ENCODE results near the gene CHN1. TPM values are rescaled to one million over a fixed set of nuclear protein-coding genes. Genes with fewer than 3 reads are reported as not detected.

Gene CHN1
- polyA plus RNA-seq, 1 donor: 8.2 TPM

DNA sequence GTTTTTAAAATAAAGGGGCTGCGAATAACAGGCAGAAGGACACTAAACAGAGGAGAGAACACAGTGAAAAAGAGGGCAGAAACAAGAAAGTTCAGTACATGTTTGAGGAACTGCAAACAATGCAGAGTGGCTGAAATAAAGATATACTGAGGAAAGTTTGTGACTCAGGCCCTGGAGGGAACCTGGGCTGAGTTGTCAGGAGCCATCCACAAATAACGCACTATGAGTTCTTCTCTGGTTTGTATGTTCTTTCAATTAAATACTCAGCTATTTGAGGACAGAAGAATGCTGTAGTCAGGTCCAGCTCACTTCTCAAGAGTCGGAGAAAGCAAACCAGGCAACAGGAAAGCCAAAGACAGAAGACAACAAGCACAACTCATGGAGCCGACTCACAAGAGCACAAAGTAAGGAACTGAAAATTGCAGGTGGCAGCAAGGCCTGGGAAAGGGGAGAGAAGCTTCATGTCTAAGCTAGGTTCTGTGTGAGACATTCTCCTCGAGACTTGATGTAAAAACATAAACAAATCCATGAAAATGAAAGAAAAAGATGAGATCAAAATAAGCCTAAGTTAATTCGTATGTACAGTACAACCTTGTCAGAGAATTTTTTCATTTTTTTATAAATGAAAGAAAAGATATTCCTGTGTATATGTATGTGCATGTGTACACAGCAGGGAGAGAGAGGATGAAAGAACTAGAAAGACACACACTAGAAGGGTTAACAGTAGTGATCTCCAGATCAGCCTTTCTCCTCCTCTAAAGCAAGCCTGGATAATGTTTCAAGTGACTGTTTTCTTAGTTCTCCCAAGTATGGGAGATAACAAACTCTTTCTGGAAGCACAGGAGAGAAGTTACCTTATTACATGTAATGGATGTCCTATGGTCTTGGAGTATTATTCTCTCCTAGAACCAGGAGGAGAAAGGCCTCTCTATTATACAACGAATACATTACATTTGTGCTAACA lies 41.5 kb downstream of the CHN1 start:
- Histone ChIP-seq H3K27me3 (ENCODE audit: control insufficient read depth, insufficient read depth, low read length) (no peaks in the 10 kb centered on the region), H3K4me1 (ENCODE audit: control insufficient read depth, insufficient read depth, low read length) (no peaks in the 10 kb centered on the region), H3K36me3 (ENCODE audit: control insufficient read depth, insufficient read depth, low read length) (no peaks in the 10 kb centered on the region), H3K9me3 (ENCODE audit: control insufficient read depth, low read depth, low read length) (no peaks in the 10 kb centered on the region), H3K4me3 (ENCODE audit: low read length) (no peak overlapping the region), H3K27ac (ENCODE audit: low read length) (no peak overlapping the region)
- 95% methylated on average over 3 of the region's 7 CpGs for WGBS (ENCODE audit: insufficient coverage, low lambda C conversion rate)
- no peak for DNase-seq

DNA sequence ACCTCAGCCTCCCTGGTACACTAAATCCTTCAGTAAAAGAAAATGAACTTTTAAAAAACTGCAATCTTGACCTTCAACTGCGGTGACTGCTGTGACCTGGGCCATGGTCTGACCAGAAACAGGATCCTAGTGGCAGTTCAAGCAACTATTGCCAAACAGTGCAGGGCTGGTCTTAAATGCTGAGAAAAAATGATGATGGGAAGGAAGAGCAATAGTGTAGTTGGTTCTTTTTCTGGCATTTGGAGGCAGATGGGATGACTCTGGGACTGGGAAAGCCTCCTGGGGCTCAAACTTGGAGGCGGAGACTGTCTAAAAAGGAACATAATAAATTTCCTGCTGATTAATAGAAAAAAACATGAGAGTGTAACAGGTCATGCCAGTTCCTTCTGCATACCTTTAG lies 45.4 kb downstream of the CHN1 start:
- DNase-seq: no peak
- Histone ChIP-seq H3K4me3 (ENCODE audit: low read length) (no peak overlapping the region), H3K36me3 (ENCODE audit: control insufficient read depth, insufficient read depth, low read length) (no peaks in the 10 kb centered on the region), H3K27ac (ENCODE audit: low read length) (no peak overlapping the region), H3K4me1 (ENCODE audit: control insufficient read depth, insufficient read depth, low read length) (no peaks in the 10 kb centered on the region), H3K9me3 (ENCODE audit: control insufficient read depth, low read depth, low read length) (no peaks in the 10 kb centered on the region), H3K27me3 (ENCODE audit: control insufficient read depth, insufficient read depth, low read length) (no peaks in the 10 kb centered on the region)
- no CpG with 5 or more reads among the region's 2 CpGs for WGBS (ENCODE audit: insufficient coverage, low lambda C conversion rate)

DNA sequence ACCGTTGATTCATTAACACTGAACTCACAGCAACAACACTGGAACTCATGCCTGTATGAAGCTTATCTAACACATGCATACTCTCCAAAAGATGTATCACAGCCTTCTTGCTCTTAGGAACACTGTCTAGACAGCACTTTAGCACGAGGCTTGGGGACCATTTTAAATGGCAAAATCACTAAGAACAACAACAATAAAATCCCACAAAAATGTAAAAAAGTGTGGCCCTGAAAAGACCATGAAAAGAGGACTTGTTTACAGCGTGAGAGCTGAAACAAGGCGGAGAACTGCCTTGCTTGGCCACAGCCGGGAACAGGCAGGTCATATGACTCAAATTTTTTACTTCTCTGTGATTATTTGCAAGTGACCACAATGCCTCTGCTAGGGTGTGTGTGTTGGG lies 48.1 kb downstream of the CHN1 start:
- no peak for DNase-seq
- H3K4me3 ChIP-seq (ENCODE audit: low read length): no peak overlapping the region
- no peaks in the 10 kb centered on the region for H3K27me3 ChIP-seq (ENCODE audit: control insufficient read depth, insufficient read depth, low read length)
- H3K27ac ChIP-seq (ENCODE audit: low read length): no peak overlapping the region
- WGBS (ENCODE audit: insufficient coverage, low lambda C conversion rate): 100% methylated on average over 2 of the region's 5 CpGs
- H3K4me1 ChIP-seq (ENCODE audit: control insufficient read depth, insufficient read depth, low read length): no peaks in the 10 kb centered on the region
- no peaks in the 10 kb centered on the region for H3K9me3 ChIP-seq (ENCODE audit: control insufficient read depth, low read depth, low read length)
- H3K36me3 ChIP-seq (ENCODE audit: control insufficient read depth, insufficient read depth, low read length): no peaks in the 10 kb centered on the region

DNA sequence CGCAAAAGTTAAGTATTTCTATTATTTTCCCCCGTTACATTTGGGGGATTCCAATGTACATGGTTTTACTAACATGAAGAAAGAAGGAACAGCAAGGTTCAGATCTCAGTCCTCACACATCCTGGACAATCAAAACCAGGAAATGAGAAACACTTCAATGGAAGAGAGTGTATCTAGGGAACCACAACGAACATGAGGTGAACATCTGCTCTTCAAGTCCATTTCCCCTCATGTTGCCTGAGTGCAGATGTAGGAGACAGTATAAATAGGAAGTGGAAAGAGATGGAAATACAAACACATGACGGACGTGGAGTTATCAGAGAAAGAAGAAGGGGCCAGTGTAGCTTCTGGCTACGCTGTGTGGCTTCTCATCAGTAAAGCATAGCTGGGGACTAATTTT lies 52.6 kb downstream of the CHN1 start:
- Histone ChIP-seq H3K27ac (ENCODE audit: low read length) (no peak overlapping the region), H3K4me1 (ENCODE audit: control insufficient read depth, insufficient read depth, low read length) (no peaks in the 10 kb centered on the region), H3K27me3 (ENCODE audit: control insufficient read depth, insufficient read depth, low read length) (no peaks in the 10 kb centered on the region), H3K36me3 (ENCODE audit: control insufficient read depth, insufficient read depth, low read length) (no peaks in the 10 kb centered on the region), H3K4me3 (ENCODE audit: low read length) (no peak overlapping the region), H3K9me3 (ENCODE audit: control insufficient read depth, low read depth, low read length) (no peaks in the 10 kb centered on the region)
- DNase-seq: peak; percentile 12 to 27
- WGBS (ENCODE audit: insufficient coverage, low lambda C conversion rate): 80% methylated on average over 1 of the region's 6 CpGs

DNA sequence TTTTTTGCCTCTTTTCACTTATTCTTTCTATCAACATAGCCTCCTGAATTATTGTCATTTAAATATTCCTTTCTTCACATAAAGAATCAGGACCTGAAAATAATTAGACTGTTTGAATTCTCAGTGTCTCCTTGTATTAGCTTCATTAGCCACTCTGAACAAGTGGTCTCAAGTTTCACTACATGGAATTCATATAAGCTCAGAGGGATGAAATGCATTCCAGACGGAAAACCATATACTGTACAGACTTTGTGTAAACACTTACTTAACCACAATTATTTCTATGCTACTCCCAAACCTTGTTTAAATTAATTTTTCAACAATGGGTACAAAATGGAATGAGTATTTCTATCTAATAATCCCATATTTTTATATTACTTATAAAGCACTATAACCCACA lies 53.4 kb downstream of the CHN1 start:
- WGBS (ENCODE audit: insufficient coverage, low lambda C conversion rate): no CpG with 5 or more reads among the region's 1 CpG
- no peak for DNase-seq
- Histone ChIP-seq H3K4me1 (ENCODE audit: control insufficient read depth, insufficient read depth, low read length) (no peaks in the 10 kb centered on the region), H3K4me3 (ENCODE audit: low read length) (no peak overlapping the region), H3K9me3 (ENCODE audit: control insufficient read depth, low read depth, low read length) (no peaks in the 10 kb centered on the region), H3K27ac (ENCODE audit: low read length) (no peak overlapping the region), H3K27me3 (ENCODE audit: control insufficient read depth, insufficient read depth, low read length) (no peaks in the 10 kb centered on the region), H3K36me3 (ENCODE audit: control insufficient read depth, insufficient read depth, low read length) (no peaks in the 10 kb centered on the region)

DNA sequence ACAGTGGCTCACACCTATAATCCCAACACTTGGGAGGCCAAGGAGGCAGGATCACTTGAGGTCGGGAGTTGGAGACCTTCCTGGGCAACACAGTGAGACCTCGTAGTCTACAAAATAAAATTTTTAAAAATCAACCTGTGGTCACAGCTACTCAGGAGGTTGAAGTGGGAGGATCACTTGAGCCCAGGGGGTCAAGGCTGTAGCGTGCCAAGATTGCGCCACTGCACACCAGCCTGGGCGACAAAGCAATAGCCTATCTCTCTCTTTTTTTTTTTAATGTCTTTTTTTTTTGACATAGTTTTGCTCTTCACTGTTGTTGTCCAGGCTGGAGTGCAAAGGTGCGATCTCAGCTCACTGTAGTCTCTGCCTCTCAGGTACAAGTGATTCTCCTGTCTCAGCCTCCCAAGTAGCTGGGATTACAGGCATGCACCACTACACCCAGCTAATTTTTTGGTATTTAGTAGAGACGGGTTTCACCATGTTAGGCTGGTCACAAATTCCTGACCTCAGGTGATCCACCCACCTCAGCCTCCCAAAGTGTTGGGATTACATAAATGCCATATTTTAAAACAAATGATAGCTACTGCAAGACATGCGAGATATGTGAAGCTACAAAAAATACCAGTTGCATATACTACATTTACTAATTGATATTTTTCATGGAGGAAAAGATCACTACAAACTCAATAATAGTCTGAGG lies 55.0 kb downstream of the CHN1 start:
- Histone ChIP-seq H3K36me3 (ENCODE audit: control insufficient read depth, insufficient read depth, low read length) (no peaks in the 10 kb centered on the region), H3K4me1 (ENCODE audit: control insufficient read depth, insufficient read depth, low read length) (no peaks in the 10 kb centered on the region), H3K4me3 (ENCODE audit: low read length) (no peak overlapping the region), H3K9me3 (ENCODE audit: control insufficient read depth, low read depth, low read length) (no peaks in the 10 kb centered on the region), H3K27me3 (ENCODE audit: control insufficient read depth, insufficient read depth, low read length) (no peaks in the 10 kb centered on the region), H3K27ac (ENCODE audit: low read length) (no peak overlapping the region)
- no peak for DNase-seq
- 89% methylated on average over 5 of the region's 8 CpGs for WGBS (ENCODE audit: insufficient coverage, low lambda C conversion rate)

DNA sequence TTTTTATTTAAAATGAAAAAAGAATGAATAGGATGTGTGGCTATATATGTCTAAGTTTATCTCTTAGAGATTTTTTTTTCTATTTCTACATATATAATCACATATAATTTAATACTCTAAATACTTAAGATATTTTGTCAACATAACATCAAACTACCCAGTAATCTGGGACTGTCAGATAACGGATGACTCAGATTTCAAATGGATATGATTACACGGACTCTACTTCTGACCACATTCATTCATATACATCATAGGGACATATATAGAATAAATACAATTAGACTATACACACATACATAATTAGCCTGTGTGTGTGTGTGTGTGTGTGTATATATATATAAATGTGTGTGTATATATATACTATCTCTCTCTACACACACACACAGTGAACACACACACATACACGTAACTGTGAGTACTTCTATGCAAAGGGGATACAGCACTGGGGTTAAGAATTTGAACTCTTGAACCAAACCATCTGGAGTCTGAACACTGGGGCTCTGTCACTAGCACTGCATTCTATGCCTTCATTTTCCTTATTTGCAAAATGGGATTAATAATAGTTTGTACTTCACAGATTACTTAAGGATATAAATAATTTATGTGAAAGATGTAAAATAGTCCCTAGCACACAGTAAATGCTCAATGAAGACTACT lies 59.5 kb downstream of the CHN1 start:
- DNase-seq: no peak
- Histone ChIP-seq H3K36me3 (ENCODE audit: control insufficient read depth, insufficient read depth, low read length) (no peaks in the 10 kb centered on the region), H3K27ac (ENCODE audit: low read length) (no peak overlapping the region), H3K4me1 (ENCODE audit: control insufficient read depth, insufficient read depth, low read length) (no peaks in the 10 kb centered on the region), H3K9me3 (ENCODE audit: control insufficient read depth, low read depth, low read length) (no peaks in the 10 kb centered on the region), H3K4me3 (ENCODE audit: low read length) (no peak overlapping the region), H3K27me3 (ENCODE audit: control insufficient read depth, insufficient read depth, low read length) (no peaks in the 10 kb centered on the region)
- WGBS (ENCODE audit: insufficient coverage, low lambda C conversion rate): no CpG with 5 or more reads among the region's 3 CpGs

DNA sequence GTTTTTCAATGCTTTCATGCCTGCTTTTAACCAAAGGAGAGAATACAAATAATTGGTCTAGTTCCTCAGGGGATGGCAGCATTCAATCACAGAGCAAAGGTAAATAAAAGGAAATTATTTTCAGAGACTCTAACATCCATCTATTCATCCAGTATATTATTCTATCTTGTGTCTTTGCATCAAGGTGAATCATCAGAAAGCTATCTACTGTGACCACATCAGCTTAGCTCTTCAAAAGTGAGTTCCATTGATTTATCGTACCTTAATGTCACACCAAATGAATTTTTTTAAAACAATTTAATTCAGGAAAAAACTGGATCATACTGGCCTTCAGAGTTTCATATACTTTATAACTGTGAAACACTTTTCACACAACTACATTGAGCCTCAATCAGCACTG lies 66.1 kb downstream of the CHN1 start:
- WGBS (ENCODE audit: insufficient coverage, low lambda C conversion rate): no CpG with 5 or more reads among the region's 1 CpG
- Histone ChIP-seq H3K4me1 (ENCODE audit: control insufficient read depth, insufficient read depth, low read length) (no peaks in the 10 kb centered on the region), H3K27me3 (ENCODE audit: control insufficient read depth, insufficient read depth, low read length) (no peaks in the 10 kb centered on the region), H3K36me3 (ENCODE audit: control insufficient read depth, insufficient read depth, low read length) (no peaks in the 10 kb centered on the region), H3K9me3 (ENCODE audit: control insufficient read depth, low read depth, low read length) (no peaks in the 10 kb centered on the region), H3K4me3 (ENCODE audit: low read length) (no peak overlapping the region), H3K27ac (ENCODE audit: low read length) (no peak overlapping the region)
- no peak for DNase-seq

DNA sequence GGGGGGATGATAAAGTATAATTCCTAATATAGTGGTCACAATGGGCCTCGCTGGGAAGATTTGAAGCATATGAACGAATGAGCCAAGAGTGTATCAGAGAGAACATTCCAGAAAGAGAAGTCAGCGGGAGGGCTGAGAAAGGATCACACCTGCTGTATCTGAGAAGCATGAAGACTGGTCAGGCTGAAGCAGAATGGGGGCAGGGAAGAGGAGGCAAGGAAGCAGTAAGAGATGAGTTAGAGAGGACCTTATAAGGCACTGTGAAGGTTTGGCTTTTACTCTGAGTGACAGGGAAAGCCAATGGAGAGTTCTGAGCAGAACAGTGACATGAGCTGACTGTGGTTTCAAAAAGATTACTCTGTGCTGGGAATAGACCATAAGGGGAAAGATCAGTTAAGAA lies 73.5 kb downstream of the CHN1 start:
- Histone ChIP-seq H3K36me3 (ENCODE audit: control insufficient read depth, insufficient read depth, low read length) (no peaks in the 10 kb centered on the region), H3K4me3 (ENCODE audit: low read length) (no peak overlapping the region), H3K9me3 (ENCODE audit: control insufficient read depth, low read depth, low read length) (no peaks in the 10 kb centered on the region), H3K27ac (ENCODE audit: low read length) (no peak overlapping the region), H3K4me1 (ENCODE audit: control insufficient read depth, insufficient read depth, low read length) (no peaks in the 10 kb centered on the region), H3K27me3 (ENCODE audit: control insufficient read depth, insufficient read depth, low read length) (no peaks in the 10 kb centered on the region)
- 83% methylated on average over 1 of the region's 3 CpGs for WGBS (ENCODE audit: insufficient coverage, low lambda C conversion rate)
- no peak for DNase-seq

DNA sequence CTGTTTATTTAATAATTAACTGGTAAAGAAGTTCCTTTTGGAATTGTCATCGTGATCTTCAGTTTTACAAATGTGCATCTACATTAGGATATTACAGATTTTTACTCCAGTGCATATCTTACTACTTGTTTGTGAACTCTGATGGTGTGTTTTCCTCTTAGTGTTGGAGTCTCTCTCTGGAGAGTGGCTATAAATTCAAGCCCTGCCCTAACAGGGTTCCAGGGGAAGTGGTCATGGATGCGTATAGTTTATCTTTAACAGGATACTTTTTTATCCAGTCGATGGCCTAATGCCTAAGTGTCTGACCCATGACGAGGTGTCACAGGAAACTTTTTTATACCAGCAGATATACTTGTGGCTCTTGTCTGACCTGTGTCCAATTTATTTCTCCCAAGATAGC lies 75.4 kb downstream of the CHN1 start:
- no peak overlapping the region for H3K27ac ChIP-seq (ENCODE audit: low read length)
- H3K36me3 ChIP-seq (ENCODE audit: control insufficient read depth, insufficient read depth, low read length): no peaks in the 10 kb centered on the region
- H3K4me1 ChIP-seq (ENCODE audit: control insufficient read depth, insufficient read depth, low read length): no peaks in the 10 kb centered on the region
- no peak for DNase-seq
- H3K9me3 ChIP-seq (ENCODE audit: control insufficient read depth, low read depth, low read length): no peaks in the 10 kb centered on the region
- no CpG with 5 or more reads among the region's 4 CpGs for WGBS (ENCODE audit: insufficient coverage, low lambda C conversion rate)
- no peak overlapping the region for H3K4me3 ChIP-seq (ENCODE audit: low read length)
- no peaks in the 10 kb centered on the region for H3K27me3 ChIP-seq (ENCODE audit: control insufficient read depth, insufficient read depth, low read length)
